HG02798 (cell line): ENCODE results near the gene IL24.
"Not testable (repeated sequence)": the region's sequence is repeated elsewhere in the genome, so short reads cannot be mapped to it uniquely, and the experiment has no call there.

Experiments used
- ATAC-seq: cut with Tn5 transposase; IDR thresholded peaks from one replicate; pipeline ENCODE4 v1.9.1; 2021; ENCODE audit warnings: mild to moderate bottlenecking; ENCODE audit not compliant: unreplicated experiment, poor library complexity

Gene IL24, protein sequence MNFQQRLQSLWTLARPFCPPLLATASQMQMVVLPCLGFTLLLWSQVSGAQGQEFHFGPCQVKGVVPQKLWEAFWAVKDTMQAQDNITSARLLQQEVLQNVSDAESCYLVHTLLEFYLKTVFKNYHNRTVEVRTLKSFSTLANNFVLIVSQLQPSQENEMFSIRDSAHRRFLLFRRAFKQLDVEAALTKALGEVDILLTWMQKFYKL

DNA sequence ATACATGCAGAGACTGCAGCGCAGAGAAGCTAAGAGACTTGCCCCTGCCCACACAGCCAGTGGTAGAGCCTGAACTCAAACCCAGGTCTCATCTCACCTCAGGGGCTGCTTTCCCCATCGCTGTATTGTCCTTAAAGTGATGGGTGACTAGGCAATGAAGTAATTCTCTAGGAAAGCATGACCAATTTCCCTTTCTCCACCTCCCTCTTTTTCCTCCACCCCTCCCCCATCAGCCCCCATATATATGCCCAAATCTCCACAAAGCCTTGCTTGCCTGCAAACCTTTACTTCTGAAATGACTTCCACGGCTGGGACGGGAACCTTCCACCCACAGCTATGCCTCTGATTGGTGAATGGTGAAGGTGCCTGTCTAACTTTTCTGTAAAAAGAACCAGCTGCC is at the start of gene IL24:
Gene IL24, plus strand, starts transcription at position 269 of the 400 bp plus-strand sequence. CDS start 390 bp downstream, outside the sequence.
- no peak for ATAC-seq

DNA sequence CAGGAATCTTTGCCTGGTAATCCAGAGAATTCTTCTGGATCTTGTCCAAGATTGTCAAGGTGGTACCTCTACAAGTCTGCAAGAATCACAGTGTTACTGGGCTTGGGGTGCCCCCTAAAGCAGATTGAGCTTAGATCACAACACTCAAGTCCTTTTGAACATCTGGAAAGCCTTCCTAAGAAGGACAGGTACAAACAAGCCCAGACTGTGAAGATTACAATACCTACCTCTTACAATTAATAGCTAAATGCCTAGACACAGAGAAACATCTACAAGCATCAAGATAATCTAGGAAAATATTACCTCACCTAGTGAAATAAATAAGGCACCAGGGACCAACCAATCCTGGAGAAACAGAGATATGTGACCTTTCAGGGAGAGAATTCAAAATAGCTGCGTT is 49.3 kb upstream of the IL24 start:
- no peak for ATAC-seq

DNA sequence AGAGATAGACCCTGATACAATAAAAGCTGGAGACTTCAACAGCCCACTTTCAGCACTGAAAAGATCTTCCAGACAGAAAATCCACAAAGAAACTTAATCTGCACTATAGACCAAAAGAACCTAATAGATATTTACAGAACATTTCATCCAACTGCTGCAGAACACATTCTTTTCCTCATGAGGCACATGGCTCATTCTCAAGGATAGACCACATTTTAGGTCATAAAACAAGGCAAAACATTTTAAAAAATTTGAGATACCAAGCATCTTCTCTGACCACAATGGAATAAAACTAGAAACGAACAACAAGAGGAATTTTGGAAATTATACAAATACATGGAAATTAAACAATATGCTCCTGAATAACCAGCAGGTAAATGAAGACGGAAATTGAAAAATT is 46.8 kb upstream of the IL24 start:
- no peak for ATAC-seq

DNA sequence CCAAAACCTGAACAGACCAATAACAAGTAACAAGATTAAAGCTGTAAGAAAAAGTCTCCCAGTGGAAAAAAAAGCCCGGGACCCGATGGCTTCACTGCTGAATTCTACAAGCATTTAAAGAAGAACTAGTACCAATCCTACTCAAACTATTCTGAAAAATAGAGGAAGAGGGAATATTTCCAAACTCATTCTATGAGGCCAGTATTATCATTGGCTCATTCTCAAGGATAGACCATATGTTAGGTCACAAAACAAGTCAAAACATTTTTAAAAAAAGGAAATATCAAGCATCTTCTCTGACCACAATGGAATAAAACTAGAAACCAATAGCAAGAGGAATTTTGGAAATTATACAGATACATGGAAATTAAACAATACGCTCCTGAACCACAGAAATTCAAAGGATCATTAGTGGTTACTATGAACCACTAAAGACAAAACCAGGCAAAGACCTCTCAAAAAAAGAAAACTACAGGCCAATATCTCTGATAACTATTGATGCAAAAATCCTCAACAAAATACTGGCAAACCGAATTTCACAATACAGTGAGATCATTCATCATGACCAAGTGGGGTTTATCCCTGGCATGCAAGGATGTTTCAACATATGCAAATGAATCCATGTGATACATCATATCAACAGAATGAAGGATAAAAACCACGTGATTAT is 45.8 kb upstream of the IL24 start:
- ATAC-seq, result no peak

DNA sequence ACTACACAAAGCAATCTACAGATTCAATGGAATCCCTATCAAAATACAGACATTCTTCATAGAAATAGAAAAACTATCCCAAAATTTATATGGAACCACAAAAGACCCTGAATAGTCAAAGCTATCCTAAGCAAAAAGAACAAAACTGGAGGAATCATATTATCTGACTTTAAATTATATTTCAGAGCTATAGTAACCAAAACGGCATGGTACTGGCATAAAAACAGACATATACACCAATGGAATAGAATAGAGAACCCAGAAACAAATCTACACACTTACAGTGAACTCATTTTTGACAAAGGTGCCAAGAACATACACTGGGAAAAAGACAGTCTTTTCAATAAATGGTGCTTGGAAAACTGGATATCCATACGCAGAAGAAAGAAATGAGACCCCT is 44.6 kb upstream of the IL24 start:
- ATAC-seq, result not testable (repeated sequence)

DNA sequence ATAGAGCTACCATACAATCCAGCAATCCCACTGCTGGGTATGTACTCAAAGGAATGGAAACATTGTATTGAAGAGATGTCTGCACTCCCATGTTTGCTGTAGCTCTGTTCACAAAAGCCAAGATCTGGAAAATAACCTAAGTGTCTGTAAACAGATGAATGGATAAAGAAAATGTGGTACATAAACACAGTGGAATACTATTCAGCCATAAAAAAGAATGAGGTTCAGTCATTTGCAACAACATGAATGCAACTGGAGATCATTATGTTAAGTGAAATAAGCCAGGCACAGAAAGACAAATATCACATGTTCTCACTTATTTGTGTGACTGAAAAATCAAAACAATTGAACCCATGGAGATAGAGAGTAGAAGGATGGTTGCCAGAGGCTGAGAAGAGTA is 43.5 kb upstream of the IL24 start:
- not testable (repeated sequence) for ATAC-seq

DNA sequence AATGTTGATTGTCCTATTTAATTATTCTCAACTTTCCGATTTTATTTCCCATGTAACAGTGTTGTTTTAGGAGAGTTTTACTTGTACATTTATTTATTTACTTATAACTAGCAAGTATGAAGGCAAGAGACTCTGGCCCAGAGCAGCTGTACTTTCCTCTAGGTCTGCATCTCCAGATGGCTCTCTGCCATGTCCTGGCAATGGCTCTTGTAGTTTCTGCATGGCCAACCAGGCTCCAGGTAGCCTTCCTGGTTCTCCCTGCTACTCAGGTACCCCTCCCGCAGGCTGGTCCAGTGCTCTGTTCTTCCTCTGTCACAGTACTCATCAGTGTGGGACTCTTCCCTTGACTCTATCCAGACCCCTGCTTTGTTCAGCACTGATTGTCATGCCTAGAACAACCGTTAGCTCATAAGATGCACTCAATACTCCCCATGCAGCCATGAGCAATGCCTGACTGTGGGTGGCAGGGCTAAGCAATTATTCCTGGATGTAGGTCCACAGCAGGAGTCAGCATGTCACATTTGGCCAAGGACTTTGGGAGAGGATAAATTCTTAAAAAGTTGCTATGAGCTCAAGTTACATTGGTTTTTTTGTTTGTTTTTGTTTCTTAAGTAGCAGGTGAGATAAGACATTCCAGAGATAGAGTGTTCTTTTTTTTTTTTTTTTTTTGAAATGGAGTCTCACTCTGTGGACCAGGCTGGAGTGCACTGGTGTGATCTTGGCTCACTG is 42.7 kb upstream of the IL24 start:
- ATAC-seq, result no peak

DNA sequence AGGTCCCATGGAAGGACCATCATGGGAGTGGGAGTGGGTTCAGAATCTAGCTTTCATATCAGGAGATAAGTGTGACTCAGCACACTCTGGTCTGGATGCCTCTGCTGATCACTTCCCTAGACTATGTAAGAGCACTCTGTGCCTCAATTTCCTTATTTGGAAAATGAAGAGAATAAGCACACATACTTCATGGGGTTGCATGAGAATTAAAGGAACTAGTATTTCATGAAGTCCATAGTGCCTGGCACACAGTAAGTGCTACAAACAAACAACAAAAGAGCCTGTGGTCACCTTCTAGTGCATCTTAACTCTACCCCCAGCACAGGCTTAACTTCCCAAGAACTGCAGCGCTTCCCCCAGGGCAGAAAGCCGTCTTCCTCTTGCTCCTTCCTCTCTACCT is 41.4 kb upstream of the IL24 start:
- no peak for ATAC-seq

DNA sequence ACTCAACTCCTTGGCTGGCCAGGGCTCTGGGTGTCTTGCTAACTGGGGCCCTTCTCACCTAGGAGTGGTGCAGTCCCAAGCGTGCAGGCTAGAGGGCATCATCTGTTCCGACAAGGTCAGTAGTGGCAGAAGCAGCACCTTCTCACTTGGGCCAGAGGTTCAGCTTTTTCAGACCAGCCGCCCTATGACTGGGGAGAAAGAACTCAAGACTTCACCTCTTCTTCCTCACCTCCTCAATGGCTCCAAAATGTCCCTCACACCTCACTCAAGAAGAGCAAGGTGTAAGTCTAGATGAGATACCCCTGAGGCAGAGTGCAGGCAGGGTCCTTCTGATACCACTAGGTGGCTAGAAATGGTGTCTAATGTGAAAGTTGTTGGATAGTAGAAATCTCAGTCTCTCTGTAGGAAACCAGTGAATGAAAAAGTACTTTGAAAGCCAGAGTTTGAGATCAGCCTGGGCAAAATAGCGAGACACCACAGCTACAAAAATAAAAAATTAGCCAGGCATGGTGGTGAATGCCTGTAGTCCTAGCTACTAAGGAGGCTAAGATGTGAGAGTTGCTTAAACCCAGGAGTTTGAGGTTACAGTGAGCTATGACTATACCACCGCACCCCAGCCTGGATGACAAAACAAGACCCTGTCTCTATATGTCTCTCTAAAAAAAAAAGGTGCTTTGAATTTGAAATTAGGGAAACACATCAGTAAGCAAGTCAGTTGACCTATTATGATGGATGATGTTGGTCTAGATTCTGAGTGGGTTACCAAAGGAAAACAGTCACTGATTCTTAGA is 40.4 kb upstream of the IL24 start:
- no peak for ATAC-seq

DNA sequence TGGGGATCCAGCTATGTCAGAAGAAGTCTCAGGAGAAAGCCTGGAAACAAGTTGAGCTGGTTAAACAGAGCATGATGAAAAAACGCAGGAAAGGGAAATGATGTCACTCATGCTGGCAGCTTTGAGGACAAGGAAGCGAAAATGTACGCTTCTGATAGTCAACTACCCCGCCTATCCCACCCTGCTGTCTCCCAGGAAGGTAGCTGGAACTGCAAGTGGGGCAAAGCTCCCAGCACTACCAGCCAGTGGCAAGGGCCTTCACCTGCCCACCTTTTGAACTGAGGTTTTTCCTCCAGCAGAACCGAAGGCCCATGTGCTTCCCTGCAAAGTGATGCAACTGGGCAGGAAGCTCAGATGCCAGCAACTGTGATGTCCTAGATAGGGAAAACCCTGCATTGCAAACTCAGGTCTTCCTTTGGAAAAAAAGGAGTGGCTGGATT is 38.1 kb upstream of the IL24 start:
- no peak for ATAC-seq

DNA sequence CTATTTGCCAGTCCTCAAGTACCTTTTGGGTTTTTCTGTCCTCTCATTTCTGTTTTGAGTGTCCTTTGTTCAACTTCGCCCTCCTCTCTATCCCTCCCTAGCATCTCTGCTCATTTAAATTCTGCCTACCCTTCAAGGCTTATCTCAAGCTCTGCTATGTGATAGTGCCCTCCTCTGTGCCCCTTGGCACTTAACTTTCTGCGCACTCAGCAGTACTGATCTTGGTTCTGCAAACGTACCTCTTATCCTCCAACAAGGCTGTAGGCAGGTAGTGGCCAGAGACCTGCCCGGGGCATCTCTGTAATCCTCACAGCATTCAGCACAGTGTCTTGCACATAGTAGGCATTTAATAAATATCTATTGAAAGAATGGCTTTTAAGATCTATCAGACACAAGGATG is 37.1 kb upstream of the IL24 start:
- no peak for ATAC-seq

DNA sequence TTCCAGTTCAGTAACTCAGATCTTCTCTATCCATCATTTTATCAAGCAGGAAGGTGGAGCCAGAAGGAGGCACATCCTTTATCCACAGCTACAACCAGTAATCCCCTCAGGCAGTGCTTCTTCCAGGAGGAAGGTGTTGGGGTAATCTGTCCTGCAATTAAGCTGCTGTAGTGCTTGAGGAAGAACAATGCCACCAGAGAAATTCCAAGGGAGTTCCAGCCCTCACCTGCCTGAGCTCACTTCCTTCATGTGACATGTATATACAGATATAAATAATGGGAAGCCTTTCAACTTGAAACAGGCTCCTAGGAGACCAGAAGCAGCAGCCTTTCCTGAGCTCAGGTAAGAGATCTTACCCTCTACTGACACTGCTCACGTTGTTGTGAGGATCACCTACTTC is 34.0 kb upstream of the IL24 start:
- no peak for ATAC-seq

DNA sequence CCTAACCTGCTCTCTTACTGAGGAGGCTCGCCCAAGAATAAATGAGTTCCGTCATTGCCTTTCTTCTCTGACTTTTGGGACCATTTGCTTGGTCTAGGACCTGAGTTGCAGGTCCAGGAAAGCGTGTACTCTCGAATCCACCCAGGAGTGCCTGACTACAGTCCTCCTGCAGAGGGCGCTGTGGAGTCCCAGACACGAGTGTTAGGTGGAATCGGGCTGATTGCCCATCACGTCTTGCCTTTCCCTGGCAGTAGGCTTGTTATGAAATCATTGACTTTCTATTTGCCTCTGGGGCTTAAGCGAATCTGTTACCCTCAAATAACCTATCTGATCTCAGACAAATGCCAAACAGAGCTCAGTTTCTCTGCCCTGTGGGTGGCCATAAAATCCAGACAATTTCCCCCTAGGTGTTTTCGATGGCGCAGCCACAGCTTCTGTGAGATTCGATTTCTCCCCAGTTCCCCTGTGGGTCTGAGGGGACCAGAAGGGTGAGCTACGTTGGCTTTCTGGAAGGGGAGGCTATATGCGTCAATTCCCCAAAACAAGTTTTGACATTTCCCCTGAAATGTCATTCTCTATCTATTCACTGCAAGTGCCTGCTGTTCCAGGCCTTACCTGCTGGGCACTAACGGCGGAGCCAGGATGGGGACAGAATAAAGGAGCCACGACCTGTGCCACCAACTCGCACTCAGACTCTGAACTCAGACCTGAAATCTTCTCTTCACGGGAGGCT is 32.1 kb upstream of the IL24 start, which contains the start of gene IL20:
Gene IL20, plus strand, starts transcription at position 685 of the 733 bp plus-strand sequence. CDS start 230 bp downstream, outside the sequence.
- ATAC-seq, result peak; percentile 48

DNA sequence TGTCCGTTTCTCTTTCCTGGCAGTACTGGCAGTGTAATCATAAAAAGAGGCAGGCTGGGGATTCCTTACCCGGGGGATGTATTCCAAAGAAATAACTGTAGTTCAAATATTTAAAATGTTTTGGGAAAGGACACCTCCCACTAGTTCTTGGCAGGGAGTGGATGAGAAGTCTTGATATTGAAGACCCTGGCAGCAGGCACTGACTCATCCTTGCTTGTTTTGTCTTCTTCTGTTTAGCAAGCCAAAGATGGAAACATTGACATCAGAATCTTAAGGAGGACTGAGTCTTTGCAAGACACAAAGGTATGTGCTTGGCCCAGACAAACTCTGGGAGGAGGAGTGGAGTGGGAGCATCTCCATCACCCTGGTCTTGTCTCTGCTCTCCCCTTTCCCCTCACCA is 31.2 kb upstream of the IL24 start:
- no peak for ATAC-seq

DNA sequence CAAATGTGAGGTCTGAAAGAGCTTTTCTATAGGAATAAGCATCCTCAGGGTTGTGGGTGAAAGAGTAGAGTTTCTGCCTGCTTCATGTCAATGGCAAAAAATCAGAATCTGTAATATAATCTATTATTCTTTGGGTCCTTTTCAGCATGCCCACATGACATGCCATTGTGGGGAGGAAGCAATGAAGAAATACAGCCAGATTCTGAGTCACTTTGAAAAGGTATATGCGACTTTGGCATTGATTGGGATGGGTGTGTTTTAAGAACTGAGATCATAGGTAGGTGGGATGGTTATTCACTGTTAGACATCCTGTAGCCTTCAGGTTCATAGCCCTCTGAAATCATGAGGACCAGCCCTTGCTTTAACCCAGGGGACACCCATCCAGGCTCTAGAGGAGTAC is 30.0 kb upstream of the IL24 start:
- no peak for ATAC-seq

DNA sequence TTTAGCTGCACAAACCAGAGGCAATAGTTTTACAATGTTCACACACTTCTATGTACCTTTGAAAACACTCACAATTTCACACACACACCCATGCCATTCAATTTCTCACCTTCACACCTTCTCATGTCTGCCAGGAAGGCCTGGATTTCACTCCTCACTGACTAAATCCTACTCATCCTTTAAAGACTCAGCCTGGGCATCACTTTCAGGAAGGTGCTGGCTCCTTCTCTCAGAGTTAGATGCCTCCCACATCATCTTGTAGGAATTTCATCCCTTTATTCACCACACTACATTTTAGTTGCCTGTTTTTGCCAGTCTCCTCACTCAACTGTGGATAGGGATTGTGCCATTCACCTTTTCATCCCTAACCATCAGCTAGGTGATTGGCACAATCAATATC is 29.5 kb upstream of the IL24 start:
- ATAC-seq, result no peak

DNA sequence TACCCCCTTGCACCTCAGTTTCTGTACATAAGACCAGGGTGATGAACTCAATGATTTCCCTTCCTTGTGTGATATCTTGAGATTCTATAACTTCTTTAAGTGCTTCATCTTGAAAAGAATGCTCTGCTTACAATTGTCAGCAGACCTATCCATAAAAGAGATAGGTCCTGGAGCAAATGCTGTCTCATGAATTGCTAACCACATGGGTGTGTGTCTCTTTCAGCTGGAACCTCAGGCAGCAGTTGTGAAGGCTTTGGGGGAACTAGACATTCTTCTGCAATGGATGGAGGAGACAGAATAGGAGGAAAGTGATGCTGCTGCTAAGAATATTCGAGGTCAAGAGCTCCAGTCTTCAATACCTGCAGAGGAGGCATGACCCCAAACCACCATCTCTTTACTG is 29.0 kb upstream of the IL24 start:
- no peak for ATAC-seq

DNA sequence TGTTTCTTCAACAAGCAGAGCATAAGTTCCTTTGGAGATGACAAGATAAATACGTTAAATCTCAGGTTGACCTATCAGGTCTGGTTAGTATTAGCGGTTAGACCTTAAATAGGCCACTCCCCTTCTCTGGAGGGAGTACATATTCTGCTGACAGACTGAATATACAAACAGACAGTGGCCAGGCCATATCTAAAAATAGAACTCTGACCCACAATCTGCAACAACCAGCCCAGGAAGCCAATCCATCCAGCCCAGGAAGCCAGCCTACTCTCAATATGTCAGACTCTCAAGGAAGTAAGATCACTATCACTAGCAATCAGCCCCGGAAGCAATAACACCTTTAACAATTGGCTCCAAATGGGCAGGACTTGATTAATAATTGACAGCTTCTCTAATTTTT is 25.1 kb upstream of the IL24 start:
- ATAC-seq, result no peak

DNA sequence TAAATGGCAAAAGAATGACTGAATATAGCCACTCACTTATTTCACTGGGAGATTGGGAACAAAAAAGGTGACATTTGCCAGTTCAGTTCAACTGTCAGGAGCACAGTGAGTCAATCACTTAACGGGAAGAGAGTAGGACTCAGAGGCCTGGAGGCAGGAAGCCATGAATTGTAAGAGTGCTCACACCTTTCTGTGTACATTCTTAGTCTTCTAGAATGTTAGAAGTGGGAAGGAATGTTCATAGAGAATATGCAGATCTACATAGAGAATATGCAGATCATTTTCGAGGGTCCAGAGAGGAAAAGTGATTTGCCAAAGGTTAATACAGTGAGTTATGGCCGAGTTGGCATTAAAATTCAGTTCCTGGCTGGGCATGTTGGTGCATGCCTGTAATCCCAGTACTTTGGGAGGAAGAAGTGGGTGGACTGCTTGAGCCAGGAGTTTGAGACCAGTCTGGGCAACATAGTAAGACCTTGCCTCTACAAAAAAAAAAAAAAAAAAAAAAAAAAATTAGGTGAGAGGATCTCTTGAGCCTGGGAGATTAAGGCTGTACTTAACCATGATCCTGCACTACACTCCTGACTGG is 23.5 kb upstream of the IL24 start:
- ATAC-seq, result no peak
